ENCODE results near the gene ABCA8.

- no peak for TF ChIP-seq ZSCAN16 (tag by site-specific recombination; IDR thresholded peaks at IDR 0.05)
- TF ChIP-seq MEIS1 (CRISPR knock-in tag; IDR thresholded peaks at IDR 0.05; ENCODE audit: borderline replicate concordance), result no peak
- TF ChIP-seq ZNF707 (tag by site-specific recombination; IDR thresholded peaks at IDR 0.05), result no peak
- no peak for TF ChIP-seq ZNF146 (tag by site-specific recombination; IDR thresholded peaks at IDR 0.05)
- no peak for TF ChIP-seq TRIM28 (IDR thresholded peaks at IDR 0.05; ENCODE audit: borderline replicate concordance, low read length)
- no peak for TF ChIP-seq CTCF (tag by site-specific recombination; IDR thresholded peaks at IDR 0.05)
- TF ChIP-seq ZNF549 (tag by site-specific recombination; IDR thresholded peaks at IDR 0.05), result no peak
- TF ChIP-seq PRDM1 (tag by site-specific recombination; IDR thresholded peaks at IDR 0.05), result no peak
- TF ChIP-seq GLIS1 (tag by site-specific recombination; IDR thresholded peaks at IDR 0.05), result no peak
- TF ChIP-seq MYNN (tag by site-specific recombination; IDR thresholded peaks at IDR 0.05; ENCODE audit: borderline replicate concordance), result no peak
- no peak for TF ChIP-seq ZNF501 (tag by site-specific recombination; IDR thresholded peaks at IDR 0.05)
- no peak for TF ChIP-seq KLF16 (tag by site-specific recombination; IDR thresholded peaks at IDR 0.05)
These were observed 83.7 kb downstream of the ABCA8 start for GRCh38 chr17:68871447-68871846.

Data from HEK293 (cell line).